Aorta (tissue), 5 donors: ENCODE results near the gene COPE. TPM values are rescaled to one million over a fixed set of nuclear protein-coding genes. Genes with fewer than 3 reads are reported as not detected.

Experiments used
- ATAC-seq: fragments of 200-7000 bp; cut with Tn5 transposase; one replicate; pipeline ENCODE4 v1.9.1; 2022; ENCODE audit warnings: moderate library complexity; ENCODE audit not compliant: low FRiP score
- DNase-seq, 2 donors: peaks; one replicate each; pipeline ENCODE4 v3.0.0-alpha.2; 2020
- H3K27ac ChIP-seq, 2 donors: one replicate each; pipeline ENCODE4 v1.5.1; 2013; ENCODE audit warnings: low read length in 2 of 2, mild to moderate bottlenecking in 2 of 2, moderate library complexity in 2 of 2, control low read depth in 1 of 2, inconsistent platforms in 1 of 2, low read depth in 1 of 2
- H3K27me3 ChIP-seq, 2 donors: one replicate each; pipeline ENCODE4 v1.6.1; 2013; ENCODE audit warnings: control low read depth in 1 of 2, low read length in 1 of 2, mild to moderate bottlenecking in 1 of 2, moderate library complexity in 1 of 2; ENCODE audit not compliant: insufficient read depth in 2 of 2, control insufficient read depth in 1 of 2
- H3K36me3 ChIP-seq, 2 donors: one replicate each; pipeline ENCODE4 v1.6.1; 2013; ENCODE audit warnings: control low read depth in 1 of 2, low read length in 1 of 2, mild to moderate bottlenecking in 1 of 2; ENCODE audit not compliant: insufficient read depth in 2 of 2, control insufficient read depth in 1 of 2
- H3K4me1 ChIP-seq, 2 donors: one replicate each; pipeline ENCODE4 v1.6.1; 2013; ENCODE audit warnings: low read length in 2 of 2, control low read depth in 1 of 2, mild to moderate bottlenecking in 1 of 2, moderate library complexity in 1 of 2; ENCODE audit not compliant: insufficient read depth in 2 of 2, control insufficient read depth in 1 of 2
- H3K4me3 ChIP-seq, 2 donors: one replicate each; pipeline ENCODE4 v1.5.1; 2013; ENCODE audit warnings: low read length in 2 of 2, control low read depth in 1 of 2, mild to moderate bottlenecking in 1 of 2
- H3K9me3 ChIP-seq: one replicate; pipeline ENCODE4 v1.6.1; 2013; ENCODE audit warnings: mild to moderate bottlenecking, low read length; ENCODE audit not compliant: control insufficient read depth
- WGBS, 2 donors: extraction: QIAGEN DNeasy Blood & Tissue Kit; methylation state at CpG; one replicate each; pipeline ENCODE4 v1.1.7; 2013; 5-methylcytosine and 5-hydroxymethylcytosine counted together
- intact Hi-C, 2 donors: fragments of 100-400 bp; cut with DNase I; formaldehyde crosslinking; loops; one replicate each; pipeline versions ENCODE4 v1.14.2 to v1.15.0; 2022
- polyA plus RNA-seq, 2 donors: library from polyadenylated mRNA; stranded (reverse); fragments of 200-250 nt; gene quantifications; one replicate each; pipeline ENCODE4 v1.2.3, GENCODE V29; 2013
- total RNA-seq, 2 donors: library from RNA; stranded (reverse); fragmentation: NEBNext Ultra II Directional; extraction: Animal tissue kit (Norgen Biotek cat#: 25700); gene quantifications; one replicate each; pipeline ENCODE4 v1.2.1, GENCODE V29; 2021
- donor health status: healthy with polysubstance abuse.
- donor health status: Bipolar disorder and iron deficiency.
- donor health status: DM: no; HTN: no; CAD: no.
- donor health status: DM: no; HTN: no; CAD: no.
- donor health status: DM: yes; HTN: yes; CAD: no.

COPE gene
- total and polyA plus RNA-seq, 4 donors, result 121 to 180 (median 148) TPM

- Histone ChIP-seq H3K27me3 (no peaks in the 10 kb centered on the region), H3K27ac (no peak overlapping the region), H3K9me3 (no peaks in the 10 kb centered on the region), H3K36me3 (no peaks in the 10 kb centered on the region), H3K4me3 (no peak overlapping the region), H3K4me1 (no peaks in the 10 kb centered on the region)
- 3 to 5% methylated on average over 25 to 28 of the region's 28 CpGs for WGBS, 2 donors
- DNase-seq (no peak), ATAC-seq (peak; percentile 44)
- intact Hi-C loops, result no loop called here
Measured at GRCh38 chr19:18894254-18895037, 24.7 kb downstream of the COPE start.

GRCh38 chr19:18893587-18894253, 25.5 kb downstream of the COPE start:
- Histone ChIP-seq H3K36me3 (no peaks in the 10 kb centered on the region), H3K27ac (no peak overlapping the region), H3K27me3 (no peaks in the 10 kb centered on the region), H3K9me3 (no peaks in the 10 kb centered on the region), H3K4me3 (no peak overlapping the region), H3K4me1 (no peaks in the 10 kb centered on the region)
- DNase-seq, result no peak
- 15 to 26% methylated on average over 16 to 18 of the region's 18 CpGs for WGBS, 2 donors
- no peak for ATAC-seq
- intact Hi-C loops, result no loop called here

GRCh38 chr19:18889949-18890745, 29.0 kb downstream of the COPE start:
- H3K4me3 ChIP-seq, result no peak overlapping the region
- H3K36me3 ChIP-seq, result no peaks in the 10 kb centered on the region
- no peaks in the 10 kb centered on the region for H3K27me3 ChIP-seq
- WGBS, 2 donors, result 82 to 84% methylated on average over 10 of the region's 10 CpGs
- no peaks in the 10 kb centered on the region for H3K4me1 ChIP-seq
- intact Hi-C loops, result no loop called here
- ATAC-seq (no peak), DNase-seq (no peak)
- no peak overlapping the region for H3K27ac ChIP-seq
- no peaks in the 10 kb centered on the region for H3K9me3 ChIP-seq

- 92 to 94% methylated on average over 4 of the region's 4 CpGs for WGBS, 2 donors
- Histone ChIP-seq H3K36me3 (no peaks in the 10 kb centered on the region), H3K9me3 (no peaks in the 10 kb centered on the region), H3K27me3 (no peaks in the 10 kb centered on the region), H3K4me3 (no peak overlapping the region), H3K4me1 (no peaks in the 10 kb centered on the region), H3K27ac (no peak overlapping the region)
- DNase-seq, result no peak
- intact Hi-C loops, result no loop called here
- no peak for ATAC-seq
Measured at GRCh38 chr19:18886972-18887371, 32.2 kb downstream of the COPE start.

GRCh38 chr19:18883526-18884304, 35.5 kb downstream of the COPE start:
- 87 to 88% methylated on average over 29 to 30 of the region's 30 CpGs for WGBS, 2 donors
- Histone ChIP-seq H3K36me3 (no peaks in the 10 kb centered on the region), H3K27me3 (no peaks in the 10 kb centered on the region), H3K4me1 (no peaks in the 10 kb centered on the region), H3K9me3 (no peaks in the 10 kb centered on the region), H3K4me3 (no peak overlapping the region), H3K27ac (no peak overlapping the region)
- ATAC-seq (no peak), DNase-seq (no peak)
- intact Hi-C loops, result no loop called here

- no peak overlapping the region for H3K4me3 ChIP-seq
- intact Hi-C loops, result no loop called here
- no peaks in the 10 kb centered on the region for H3K4me1 ChIP-seq
- no peak overlapping the region for H3K27ac ChIP-seq
- H3K36me3 ChIP-seq, result no peaks in the 10 kb centered on the region
- ATAC-seq (no peak), DNase-seq (no peak)
- WGBS, 2 donors, result 92 to 98% methylated on average over 5 to 7 of the region's 7 CpGs
- peaks cover 3% of the 10 kb centered on the region for H3K9me3 ChIP-seq
- no peaks in the 10 kb centered on the region for H3K27me3 ChIP-seq
Measured at GRCh38 chr19:18881491-18881890, 37.7 kb downstream of the COPE start.

- H3K9me3 ChIP-seq, result peaks cover 3% of the 10 kb centered on the region
- H3K36me3 ChIP-seq, result no peaks in the 10 kb centered on the region
- no peaks in the 10 kb centered on the region for H3K4me1 ChIP-seq
- no peak overlapping the region for H3K4me3 ChIP-seq
- H3K27ac ChIP-seq, result no peak overlapping the region
- intact Hi-C loops, result no loop called here
- 72 to 79% methylated on average over 12 to 13 of the region's 13 CpGs for WGBS, 2 donors
- ATAC-seq, result no peak
- no peak for DNase-seq
- no peaks in the 10 kb centered on the region for H3K27me3 ChIP-seq
Measured at GRCh38 chr19:18879579-18880373, 39.4 kb downstream of the COPE start.
